Left renal pelvis (tissue), 4 donors: ENCODE measurements around the gene NSUN4. TPM values are rescaled to one million over a fixed set of nuclear protein-coding genes. Genes with fewer than 3 reads are reported as not detected.
A peak's percentile ranks its signal among the peaks of the same experiment; 100 is the strongest.
"Not testable (repeated sequence)": the region's sequence is repeated elsewhere in the genome, so short reads cannot be mapped to it uniquely, and the experiment has no call there.

Experiments
- DNase-seq, 4 donors: peaks; one replicate each; pipeline ENCODE4 v3.0.0-alpha.2; 2013; ENCODE audit warnings: low read depth in 4 of 4, low spot score in 3 of 4
- polyA plus RNA-seq, 4 donors: library from polyadenylated mRNA; unstranded; fragments of 120-200 nt; gene quantifications; one replicate each; pipeline ENCODE4 v1.2.1, GENCODE V29; 2013; ENCODE audit not compliant: insufficient read length in 4 of 4

The NSUN4 gene
- polyA plus RNA-seq, 4 donors, result 15.6 to 31.0 (median 26.0) TPM

DNA sequence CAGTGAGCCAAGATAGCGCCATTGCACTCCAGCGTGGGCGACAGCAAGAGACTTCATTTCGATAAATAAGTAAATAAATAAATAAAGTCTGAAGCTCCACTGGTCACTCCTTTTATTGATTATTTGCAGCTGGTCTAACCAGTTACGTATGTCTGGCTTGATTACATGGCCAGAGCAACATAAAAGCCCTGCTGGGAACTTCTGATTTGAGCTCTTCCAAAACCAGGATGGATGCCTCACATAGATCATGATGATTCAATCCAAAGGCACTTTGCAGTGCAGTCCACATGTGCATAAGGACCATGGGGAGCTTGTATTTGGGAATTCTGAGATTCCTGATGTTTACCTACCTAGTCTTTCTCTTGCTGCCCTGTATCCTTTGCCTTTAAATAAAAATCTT lies 24.0 kb downstream of the NSUN4 start:
- DNase-seq, result no peak

DNA sequence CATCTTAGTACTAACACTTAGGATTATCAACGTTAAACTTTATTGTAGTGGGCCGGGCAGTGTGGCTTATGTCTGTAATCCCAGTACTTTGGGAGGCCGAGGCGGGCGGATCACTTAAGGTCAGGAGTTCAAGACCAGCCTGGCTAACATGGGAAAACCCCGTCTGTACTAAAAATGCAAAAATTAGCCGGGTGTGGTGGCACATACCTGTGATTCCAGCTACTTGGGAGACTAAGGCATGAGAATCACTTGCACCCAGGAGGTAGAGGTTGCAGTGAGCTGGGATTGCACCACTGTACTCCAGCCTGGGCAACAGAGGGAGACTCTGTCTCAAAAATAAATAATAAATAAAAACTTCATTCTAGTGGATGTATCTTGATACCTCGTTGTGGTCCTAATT lies 25.2 kb downstream of the NSUN4 start:
- DNase-seq, result not testable (repeated sequence)

DNA sequence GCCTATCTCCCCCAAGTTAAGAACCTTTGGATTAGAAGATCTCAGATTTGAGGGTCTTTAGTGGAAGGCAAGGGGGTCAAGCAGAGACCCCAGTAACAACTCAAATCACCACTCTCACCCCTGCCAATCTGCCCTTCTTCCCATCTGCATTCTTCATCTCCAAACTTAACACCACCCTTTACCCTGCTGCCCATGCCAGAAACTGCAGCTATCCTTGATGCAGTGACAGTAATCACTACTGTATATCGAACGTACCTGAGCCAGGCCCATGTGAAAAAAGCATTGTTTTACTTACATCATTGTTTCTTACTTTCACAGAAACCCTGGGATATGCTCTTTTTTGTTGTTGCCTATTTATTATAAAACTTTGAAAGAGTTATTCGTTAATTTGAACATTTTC lies 26.5 kb downstream of the NSUN4 start:
- DNase-seq, result no peak

DNA sequence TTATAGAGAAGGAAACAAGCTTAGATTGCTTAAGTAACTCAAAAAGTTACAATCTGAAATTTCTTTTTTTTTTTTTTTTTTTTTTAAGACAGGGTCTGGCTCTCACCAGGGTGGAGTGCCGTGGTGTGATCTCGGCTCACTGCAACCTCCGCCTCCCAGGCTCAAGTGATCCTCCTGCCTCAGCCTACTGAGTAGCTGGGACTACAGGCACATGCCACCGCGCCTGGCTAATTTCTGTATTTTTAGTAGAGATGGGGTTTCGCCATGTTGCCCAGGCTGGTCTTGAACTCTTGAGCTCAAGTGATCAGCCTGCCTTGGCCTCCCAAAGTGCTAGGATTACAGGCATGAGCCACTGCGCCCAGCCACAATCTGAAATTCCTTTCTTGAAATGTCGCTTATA lies 27.1 kb downstream of the NSUN4 start:
- DNase-seq, result not testable (repeated sequence)

DNA sequence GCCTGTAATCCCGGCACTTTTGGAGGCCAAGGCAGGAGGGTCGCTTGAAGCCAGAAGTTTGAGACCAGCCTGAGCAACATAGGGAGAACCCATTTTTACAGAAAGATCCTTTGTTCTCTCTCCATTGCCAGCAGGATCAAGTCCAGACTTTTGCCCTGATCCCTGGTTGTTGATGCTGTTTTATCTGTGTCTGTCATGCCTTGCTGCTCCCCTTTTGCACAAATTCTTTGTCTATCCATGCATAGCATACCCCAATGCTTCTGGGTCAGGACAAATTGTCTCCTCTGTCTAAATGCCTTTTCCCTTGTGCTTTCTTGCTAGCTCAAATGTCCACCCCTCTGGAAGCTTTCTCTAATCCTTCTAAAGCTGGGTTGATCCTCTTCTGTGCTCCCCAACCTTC lies 28.2 kb downstream of the NSUN4 start:
- DNase-seq, result peak in 1 of 4 donors; percentile 21

DNA sequence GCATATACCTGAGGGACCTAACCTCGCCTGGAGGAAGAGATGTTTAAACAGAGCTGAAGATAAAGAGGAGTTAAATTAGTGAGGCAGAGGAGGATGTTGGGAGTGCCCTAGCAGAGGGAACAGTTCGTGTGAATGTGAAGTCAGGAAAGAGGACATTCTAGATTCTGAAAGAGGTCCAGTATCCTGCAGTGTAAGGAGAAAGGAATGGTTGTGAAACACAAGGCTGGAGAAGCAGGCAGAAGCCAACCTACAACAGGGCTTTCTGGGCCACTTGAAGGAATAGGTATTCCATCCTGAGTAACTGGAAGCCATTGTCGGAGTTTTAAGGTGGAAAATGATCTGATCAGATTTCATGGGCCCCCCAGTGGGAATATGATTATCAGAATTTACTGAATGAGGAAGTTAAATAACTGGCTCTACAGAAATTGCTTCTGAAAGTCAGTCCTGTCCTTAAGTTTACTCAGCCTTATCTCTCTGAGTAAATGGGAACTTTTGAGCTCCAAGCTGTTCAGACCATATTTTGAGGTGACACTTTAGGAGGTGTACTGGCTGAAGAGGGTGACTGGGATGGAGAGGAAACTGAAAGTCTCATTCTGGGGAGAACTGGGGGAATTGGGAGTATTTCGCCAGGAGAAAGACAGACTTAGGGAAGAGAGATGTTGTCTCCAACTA lies 29.1 kb downstream of the NSUN4 start:
- no peak for DNase-seq

DNA sequence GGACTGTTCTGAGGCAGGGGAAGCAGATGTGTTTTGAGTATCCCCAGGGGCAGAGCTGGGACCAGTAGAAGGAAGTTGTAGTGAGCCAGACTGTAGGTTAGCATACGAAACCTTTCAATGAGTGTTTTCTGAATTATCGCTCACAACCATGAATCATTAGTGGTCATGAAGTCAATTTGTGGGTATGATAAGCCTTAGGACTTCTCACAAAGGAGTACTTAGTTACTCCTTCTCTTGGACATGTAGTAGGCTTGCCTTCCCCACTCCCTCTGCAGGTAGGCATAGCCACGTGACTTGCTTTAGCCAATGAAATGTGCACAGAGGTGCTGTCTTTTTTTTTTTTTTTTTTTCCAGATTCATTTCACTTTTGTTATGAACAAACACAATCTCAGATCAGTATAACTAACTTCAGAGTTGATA lies 29.6 kb downstream of the NSUN4 start:
- no peak for DNase-seq

DNA sequence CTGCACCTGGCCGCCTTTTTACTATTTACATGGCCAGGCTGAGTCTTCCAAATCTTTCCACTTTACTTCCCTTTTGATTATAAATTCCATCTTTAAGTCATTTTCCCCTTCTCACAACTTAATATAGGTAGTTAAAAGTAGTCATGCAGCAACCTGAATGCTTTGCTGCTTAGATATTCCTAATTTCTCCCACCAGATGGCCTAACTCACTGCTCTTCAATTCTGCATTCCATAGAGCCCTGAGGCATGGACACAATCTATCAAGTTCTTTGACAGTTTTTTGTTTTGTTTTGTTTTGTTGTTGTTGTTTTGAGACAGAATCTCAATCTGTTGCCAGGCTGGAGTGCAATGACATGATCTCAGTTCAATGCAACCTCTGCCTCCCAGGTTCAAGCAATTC lies 31.8 kb downstream of the NSUN4 start:
- no peak for DNase-seq

DNA sequence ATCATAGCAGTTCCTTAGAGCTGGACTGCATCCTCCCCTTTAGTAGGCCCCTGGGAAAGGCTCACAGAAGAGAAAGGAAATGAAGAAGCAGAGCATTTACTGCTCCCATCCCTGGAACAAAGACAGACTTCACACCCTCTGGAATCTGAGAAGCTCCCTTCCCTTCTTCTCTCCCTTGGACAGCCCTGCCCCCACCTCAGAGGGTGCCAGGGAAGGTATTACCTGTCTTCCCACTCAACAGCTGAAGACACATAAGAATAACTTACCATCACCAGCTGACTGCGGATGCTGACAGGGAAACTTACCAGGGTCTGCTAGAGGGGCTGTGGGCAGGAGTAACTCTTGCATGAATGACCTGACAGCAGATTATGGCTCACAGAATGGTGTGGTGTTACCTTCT lies 39.4 kb downstream of the NSUN4 start:
- peak in 1 of 4 donors; percentile 21 for DNase-seq

DNA sequence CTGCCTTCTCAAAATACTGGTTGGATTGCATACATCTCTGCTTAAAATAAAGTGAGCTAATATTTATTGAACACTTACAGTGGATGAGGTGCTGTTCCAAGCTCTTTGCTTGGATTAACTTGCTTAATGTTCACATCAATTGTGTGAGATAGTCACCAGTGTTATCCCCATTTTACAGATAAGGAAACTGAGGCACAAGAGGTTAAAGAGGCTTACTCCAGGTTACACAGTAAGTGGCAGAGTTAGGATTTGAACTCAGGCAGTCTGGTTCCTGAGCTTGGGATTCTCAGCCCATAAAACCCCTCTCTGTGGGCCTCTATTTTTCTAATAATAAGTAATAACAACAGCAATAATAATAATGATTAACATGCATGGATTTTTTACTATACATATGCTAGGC lies 39.9 kb downstream of the NSUN4 start:
- no peak for DNase-seq

DNA sequence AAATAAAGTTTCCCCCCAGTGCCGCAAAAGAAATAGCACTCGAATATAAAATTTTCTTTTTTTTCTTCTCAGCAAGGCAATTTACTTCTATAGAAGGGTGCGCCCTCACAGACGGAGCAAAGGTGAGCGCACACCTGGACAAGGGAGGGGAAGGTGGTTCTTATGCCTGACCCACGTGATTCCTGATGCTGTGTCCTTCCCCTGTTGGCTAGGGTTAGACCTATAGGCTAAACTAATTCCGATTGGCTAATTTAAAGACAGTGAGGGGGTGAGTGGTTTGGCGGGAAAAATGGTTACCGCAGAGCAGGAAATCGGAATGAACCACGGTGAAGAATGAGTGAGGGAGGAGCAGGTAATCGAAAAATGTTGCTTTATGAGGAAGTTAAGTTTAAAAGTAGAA lies 52.9 kb downstream of the NSUN4 start:
- DNase-seq, result no peak

DNA sequence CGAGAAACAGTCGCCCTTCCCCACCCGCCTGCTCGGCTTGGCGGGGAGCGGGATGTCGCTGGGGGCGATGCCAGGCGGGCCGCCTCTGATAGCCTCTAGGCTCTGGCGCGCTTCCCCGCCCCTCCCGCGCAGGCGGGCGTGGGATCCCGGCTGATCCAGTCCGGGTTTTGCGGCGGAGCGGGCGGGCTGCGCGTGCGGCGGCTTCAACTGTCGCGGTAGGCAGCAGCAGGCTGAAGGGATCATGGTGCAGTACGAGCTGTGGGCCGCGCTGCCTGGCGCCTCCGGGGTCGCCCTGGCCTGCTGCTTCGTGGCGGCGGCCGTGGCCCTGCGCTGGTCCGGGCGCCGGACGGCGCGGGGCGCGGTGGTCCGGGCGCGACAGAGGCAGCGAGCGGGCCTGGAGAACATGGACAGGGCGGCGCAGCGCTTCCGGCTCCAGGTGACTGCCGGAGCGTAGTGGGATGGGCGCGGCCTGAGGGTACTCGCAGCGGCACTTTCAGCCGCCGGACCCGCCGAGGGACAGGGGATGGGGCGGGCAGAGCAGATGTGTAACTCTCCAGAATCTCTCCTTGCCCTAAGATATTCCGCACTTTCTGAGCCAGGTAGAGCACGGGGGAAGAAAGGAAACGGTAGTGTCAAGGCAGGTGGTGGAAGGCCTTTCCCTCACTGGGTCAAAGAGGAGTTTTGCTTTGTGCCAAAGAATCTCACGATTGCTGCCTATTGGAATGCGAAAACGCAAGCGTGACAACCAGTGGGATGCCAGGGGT lies 53.7 kb downstream of the NSUN4 start, which contains the start of gene FAAH:
FAAH (plus strand) TSS at position 210 of the 764 bp plus-strand sequence; CDS start at position 242, 32 bp downstream.
- DNase-seq, result peak in 1 of 4 donors; percentile 34

DNA sequence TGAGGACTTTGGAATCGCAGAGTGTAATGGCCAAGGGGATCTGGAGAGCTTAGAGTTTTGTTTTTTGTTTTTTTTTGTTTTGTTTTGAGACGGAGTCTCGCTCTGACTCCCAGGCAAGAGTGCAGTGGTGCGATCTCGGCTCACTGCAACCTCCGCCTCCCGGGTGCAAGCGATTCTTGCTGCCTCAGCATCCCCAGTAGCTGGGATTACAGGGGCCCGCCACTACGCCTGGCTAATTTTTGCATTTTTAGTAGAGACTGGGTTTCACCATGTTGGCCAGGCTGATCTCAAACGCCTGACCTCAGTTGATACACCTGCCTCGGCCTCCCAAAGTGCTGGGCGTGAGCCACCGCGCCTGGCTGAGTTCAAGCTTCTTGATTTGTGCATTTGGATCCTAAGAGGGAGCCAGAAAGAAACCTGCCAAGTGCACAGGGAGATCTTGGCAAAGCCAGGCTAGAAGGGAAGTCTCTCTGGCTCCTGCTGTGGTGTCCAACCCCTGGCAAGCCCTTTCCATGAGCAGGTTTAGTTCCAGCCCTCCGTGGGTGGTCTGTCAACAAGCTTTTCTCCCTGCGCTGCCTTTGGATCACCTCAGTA lies 54.4 kb downstream of the NSUN4 start:
- DNase-seq, result no peak

DNA sequence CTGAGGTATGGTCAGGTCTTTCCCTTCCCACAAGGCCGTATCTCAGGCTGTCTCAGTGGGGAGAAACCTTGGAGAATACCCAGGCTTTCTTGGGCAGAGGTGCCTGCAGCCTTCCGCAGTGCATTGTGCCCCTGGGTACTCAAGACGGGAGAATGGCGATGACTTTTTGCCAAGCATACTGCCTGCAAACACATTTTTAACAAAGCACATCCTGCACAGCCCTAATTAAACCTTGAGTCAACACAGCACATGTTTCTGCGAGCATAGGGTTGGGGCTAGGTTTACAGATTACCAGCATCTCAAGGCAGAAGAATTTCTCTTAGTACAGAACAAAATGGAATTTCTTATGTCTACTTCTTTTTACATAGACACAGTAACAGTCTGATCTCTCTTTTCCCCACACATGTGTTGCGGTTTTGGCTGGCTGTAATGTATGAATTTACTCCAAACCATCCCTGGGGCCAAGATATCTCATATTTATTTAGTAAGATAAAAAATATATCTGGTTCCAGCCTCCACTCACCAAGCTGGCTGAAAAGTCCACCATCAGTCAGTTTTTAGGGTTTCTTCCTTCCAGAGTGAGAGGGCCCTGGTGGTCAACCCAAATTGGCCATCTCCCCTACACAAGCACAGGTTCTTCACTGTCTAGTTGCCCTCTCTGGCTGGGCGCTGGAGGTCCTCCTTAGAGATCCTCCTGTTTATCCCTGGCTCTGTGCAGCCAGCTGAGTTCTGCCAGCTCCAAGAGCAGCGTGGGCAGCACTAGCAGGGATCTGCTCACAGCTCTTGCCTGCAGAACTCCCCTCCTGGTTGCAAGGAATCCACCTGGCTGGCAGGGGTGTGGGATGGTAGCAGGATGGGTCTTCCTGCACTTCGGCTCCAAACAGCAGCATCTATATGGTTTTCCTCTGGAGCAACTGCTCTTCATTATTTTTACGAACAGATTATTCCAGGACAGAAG lies 56.1 kb downstream of the NSUN4 start:
- no peak for DNase-seq

DNA sequence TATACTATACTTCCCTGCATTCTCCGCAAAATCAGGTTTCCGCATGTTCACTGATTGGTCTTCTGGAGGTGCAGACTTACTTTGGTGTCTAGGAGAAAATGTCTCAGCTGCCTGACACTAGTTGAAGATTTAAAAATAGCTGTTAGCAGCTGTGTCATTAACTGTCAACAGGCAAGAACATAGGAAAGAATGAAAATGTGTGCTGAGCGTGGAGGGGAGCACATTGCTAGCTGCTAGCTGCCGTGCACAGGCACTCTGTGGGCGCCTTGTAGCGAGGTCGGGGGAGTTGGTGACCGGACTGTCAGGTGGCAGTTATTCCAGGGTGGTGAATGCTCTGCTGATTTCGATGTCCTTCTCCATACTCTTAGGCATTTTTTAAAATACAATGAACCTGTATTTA lies 58.7 kb downstream of the NSUN4 start:
- DNase-seq, result no peak

DNA sequence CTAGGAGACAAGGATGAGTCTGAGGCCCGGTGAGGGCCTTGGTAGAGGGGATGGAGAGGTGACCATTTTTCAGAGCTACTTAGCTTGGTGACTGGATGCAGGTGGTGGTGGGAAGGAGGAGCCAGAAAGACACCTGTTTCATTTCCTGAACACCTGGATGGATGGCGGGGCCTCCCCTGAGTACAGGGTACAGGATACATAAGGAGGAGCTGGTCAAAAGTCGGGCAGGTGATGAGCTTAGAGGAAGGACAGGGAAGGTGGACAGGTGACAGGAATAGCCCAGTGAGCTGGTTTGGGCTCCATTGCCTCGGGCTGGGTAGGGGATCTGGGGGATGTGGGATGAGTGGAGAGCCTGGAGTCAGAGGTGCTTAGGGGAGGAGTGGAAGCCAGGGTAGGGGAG lies 59.8 kb downstream of the NSUN4 start:
- DNase-seq, result no peak

DNA sequence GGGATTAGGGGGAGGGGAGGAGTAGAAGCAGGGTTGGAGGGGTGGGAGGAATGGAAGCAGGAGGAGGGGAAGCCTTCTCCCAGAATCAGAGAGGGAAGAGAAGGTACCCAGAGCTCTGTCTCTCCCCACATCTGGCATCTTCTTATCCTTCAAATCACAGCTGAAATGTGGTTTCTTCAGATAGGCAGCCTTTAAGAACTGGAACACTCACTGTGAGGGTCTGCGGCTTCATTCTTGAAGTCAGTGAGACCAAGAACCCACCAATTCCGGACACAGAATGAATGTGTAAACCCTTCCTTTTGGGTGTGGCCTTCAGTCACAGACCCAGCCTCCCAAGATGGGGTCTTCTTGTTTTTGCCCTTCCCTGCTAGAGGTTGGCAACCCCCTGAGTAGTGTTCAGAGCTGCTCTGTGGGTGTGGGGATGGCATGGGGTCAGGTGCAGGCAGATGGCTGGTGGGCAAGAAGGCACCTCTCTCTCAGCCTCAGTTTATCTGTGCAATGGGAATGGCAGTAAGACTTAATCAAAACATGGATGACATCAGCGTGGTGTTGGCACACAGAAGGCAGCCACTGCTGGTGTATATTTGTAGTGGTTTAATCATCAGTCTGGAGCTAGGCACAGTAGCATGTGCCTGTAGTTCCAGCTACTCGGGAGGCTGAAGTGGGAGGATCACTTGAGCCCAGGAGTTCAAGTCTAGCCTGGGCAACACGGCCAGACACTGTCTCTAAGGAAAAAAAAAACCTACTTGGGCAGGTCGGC lies 60.7 kb downstream of the NSUN4 start:
- DNase-seq, result no peak

DNA sequence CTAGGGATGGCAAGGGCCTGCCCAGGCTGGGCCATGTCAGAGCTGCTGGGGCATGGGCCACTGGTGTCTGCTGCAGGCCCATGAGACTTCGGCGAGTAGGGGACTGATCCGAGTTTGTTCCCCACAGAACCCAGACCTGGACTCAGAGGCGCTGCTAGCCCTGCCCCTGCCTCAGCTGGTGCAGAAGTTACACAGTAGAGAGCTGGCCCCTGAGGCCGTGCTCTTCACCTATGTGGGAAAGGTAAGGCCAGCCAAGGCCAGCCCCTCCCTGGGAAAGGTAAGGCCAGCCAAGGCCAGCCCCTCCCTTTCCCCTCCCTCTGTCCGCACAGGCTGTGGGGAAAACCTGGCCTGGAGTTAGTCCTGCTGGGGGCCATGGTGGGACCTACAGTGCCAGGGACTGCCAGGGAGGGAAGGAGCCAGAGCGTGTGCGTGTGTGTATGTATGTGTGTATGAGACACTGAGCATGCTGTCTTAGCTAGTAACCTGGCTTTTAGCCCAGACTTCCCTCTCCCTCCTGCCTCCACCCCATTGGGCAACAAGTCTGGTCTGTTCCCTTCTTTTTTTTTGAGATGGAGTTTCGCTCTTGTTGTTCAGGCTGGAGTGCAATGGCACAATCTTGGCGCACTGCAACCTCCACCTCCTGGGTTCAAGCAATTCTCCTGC lies 61.5 kb downstream of the NSUN4 start:
- peak in 1 of 4 donors; percentile 32 for DNase-seq

DNA sequence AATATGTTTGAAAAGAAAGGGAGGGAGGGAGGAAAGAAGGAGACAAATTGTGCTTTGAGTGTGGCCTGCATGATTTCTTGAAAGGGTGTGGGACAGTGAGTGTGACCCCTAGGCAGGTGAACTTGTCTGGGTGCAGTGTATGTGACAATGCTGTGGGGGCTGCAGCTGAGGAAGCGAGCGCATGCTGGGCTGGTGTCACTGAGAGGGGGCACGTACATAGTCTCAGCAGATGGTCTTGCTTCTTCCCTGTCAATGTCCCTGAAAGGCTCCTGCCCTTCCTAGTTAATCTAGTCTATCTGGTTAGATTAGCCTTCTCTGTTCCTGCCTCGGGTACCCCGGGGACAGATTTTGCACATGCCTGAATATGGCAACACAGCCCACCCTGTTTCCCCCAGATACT lies 63.3 kb downstream of the NSUN4 start:
- DNase-seq, result no peak
